Brain microvascular endothelial cell (primary cell): ENCODE measurements around the gene EDA.

Source experiments
- DNase-seq: peaks from one replicate; pipeline ENCODE4 v3.0.0-alpha.2; 2020
- H3K27ac ChIP-seq: fragments of 250-450 bp; sonication (Bioruptor Pico); 2 replicates; pipeline ENCODE4 v1.5.1; 2020; ENCODE audit warnings: mild to moderate bottlenecking, moderate library complexity
- H3K27me3 ChIP-seq: fragments of 250-450 bp; sonication (Bioruptor Pico); replicated peaks from 2 replicates; pipeline ENCODE4 v1.5.1; 2020; ENCODE audit warnings: mild to moderate bottlenecking
- H3K36me3 ChIP-seq: fragments of 250-450 bp; sonication (Bioruptor Pico); replicated peaks from 2 replicates; pipeline ENCODE4 v1.5.1; 2020; ENCODE audit warnings: mild to moderate bottlenecking
- H3K4me3 ChIP-seq: 2 replicates; pipeline ENCODE4 v1.5.1; 2011; ENCODE audit warnings: low read depth, mild to moderate bottlenecking, control low read depth, low read length, moderate library complexity
- CTCF ChIP-seq: IDR thresholded peaks from 2 replicates; pipeline ENCODE4 v1.5.1; 2011; ENCODE audit warnings: low read depth, mild to moderate bottlenecking, moderate library complexity, low read length, control low read depth, inconsistent platforms; ENCODE audit errors: missing control alignments
- in situ Hi-C: cut with HindIII; loops from 2 replicates; pipeline ENCODE4 v1.10.0; 2017; ENCODE audit warnings: low sequenced_read_pairs, low pct_ligation_motif_present

Gene EDA

GRCh38 chrX:70087857-70088630 is 472.1 kb downstream of the EDA start:
- no peak overlapping the region for H3K4me3 ChIP-seq
- H3K27me3 ChIP-seq, result no peaks in the 10 kb centered on the region
- in situ Hi-C loops, result no loop called here
- H3K36me3 ChIP-seq, result no peaks in the 10 kb centered on the region
- no peak for TF ChIP-seq CTCF
- H3K27ac ChIP-seq, result no peak overlapping the region
- peak; percentile 9 for DNase-seq

- Histone ChIP-seq H3K36me3 (no peaks in the 10 kb centered on the region), H3K4me3 (no peak overlapping the region), H3K27me3 (no peaks in the 10 kb centered on the region), H3K27ac (no peak overlapping the region)
- no peak for DNase-seq
- in situ Hi-C loops, result no loop called here
- no peak for TF ChIP-seq CTCF
These were observed 472.8 kb downstream of the EDA start for GRCh38 chrX:70088751-70089150.
